ENCODE results near the gene CFAP161.
"Not testable (repeated sequence)": the region's sequence is repeated elsewhere in the genome, so short reads cannot be mapped to it uniquely, and the experiment has no call there.

Gene CFAP161

GRCh38 chr15:81157939-81158223 is 23.8 kb downstream of the CFAP161 start:
- H4K20me1 ChIP-seq (ENCODE audit: insufficient read depth, low read length, poor library complexity, severe bottlenecking), result no peaks in the 10 kb centered on the region
- H3F3A ChIP-seq (ENCODE audit: low read depth), result no peaks in the 10 kb centered on the region
- no peaks in the 10 kb centered on the region for H3K79me2 ChIP-seq (ENCODE audit: insufficient read depth, low read length)
- no peaks in the 10 kb centered on the region for H3K27me3 ChIP-seq (ENCODE audit: insufficient read depth, low read length, poor library complexity, severe bottlenecking)
- no peaks in the 10 kb centered on the region for H3K9me3 ChIP-seq (ENCODE audit: insufficient read depth, low read depth, low read length)
- H3K36me3 ChIP-seq (ENCODE audit: insufficient read depth, low read length), result no peaks in the 10 kb centered on the region
- no peak for TF ChIP-seq CTCF (conservative IDR thresholded peaks at IDR 0.05; ENCODE audit: low read length)
- TF ChIP-seq EZH2phosphoT487 (IDR thresholded peaks at IDR 0.05; ENCODE audit: borderline replicate concordance), result no peak
- no peak overlapping the region for H3K4me3 ChIP-seq (ENCODE audit: low read length, poor library complexity, severe bottlenecking)
- H2AFZ ChIP-seq (ENCODE audit: low read length), result no peak overlapping the region
- no peak overlapping the region for H3K9ac ChIP-seq (ENCODE audit: low read depth, low read length, poor library complexity, severe bottlenecking)
- peaks cover 11% of the 10 kb centered on the region for H3K4me1 ChIP-seq (ENCODE audit: insufficient read depth, low read length, poor library complexity, severe bottlenecking)
- no peak overlapping the region for H3K4me2 ChIP-seq (ENCODE audit: low read depth, low read length, poor library complexity, severe bottlenecking)
- H3K9me2 ChIP-seq (replicated peaks; ENCODE audit: low read depth, low read length), result no peaks in the 10 kb centered on the region

DNA sequence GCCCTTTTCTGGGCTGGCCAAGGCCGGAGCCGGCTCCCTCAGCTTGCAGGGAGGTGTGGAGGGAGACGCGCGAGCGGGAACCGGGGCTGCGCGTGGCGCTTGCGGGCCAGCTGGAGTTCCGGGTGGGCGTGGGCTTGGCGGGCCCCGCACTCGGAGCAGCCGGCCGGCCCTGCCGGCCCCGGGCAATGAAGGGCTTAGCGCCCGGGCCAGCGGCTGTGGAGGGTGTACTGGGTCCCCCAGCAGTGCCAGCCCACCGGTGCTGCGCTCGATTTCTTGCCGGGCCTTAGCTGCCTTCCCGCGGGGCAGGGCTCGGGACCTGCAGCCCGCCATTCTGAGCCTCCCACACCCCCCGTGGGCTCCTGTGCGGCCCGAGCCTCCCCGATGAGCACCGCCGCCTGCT is 24.5 kb downstream of the CFAP161 start:
- H2AFZ ChIP-seq (ENCODE audit: low read length); H3K27me3 ChIP-seq (ENCODE audit: insufficient read depth, low read length, poor library complexity, severe bottlenecking); H3K36me3 ChIP-seq (ENCODE audit: insufficient read depth, low read length): not testable (repeated sequence)

GRCh38 chr15:81160312-81161159 is 26.5 kb downstream of the CFAP161 start:
- Histone ChIP-seq H3K4me1 (ENCODE audit: insufficient read depth, low read length, poor library complexity, severe bottlenecking) (peaks cover 18% of the 10 kb centered on the region), H3K4me3 (ENCODE audit: low read length, poor library complexity, severe bottlenecking) (no peak overlapping the region), H3K9ac (ENCODE audit: low read depth, low read length, poor library complexity, severe bottlenecking) (no peak overlapping the region), H3K79me2 (ENCODE audit: insufficient read depth, low read length) (no peaks in the 10 kb centered on the region), H3K4me2 (ENCODE audit: low read depth, low read length, poor library complexity, severe bottlenecking) (no peak overlapping the region), H2AFZ (ENCODE audit: low read length) (no peak overlapping the region), H3K9me2 (replicated peaks; ENCODE audit: low read depth, low read length) (no peaks in the 10 kb centered on the region), H3F3A (ENCODE audit: low read depth) (no peaks in the 10 kb centered on the region), H3K27me3 (ENCODE audit: insufficient read depth, low read length, poor library complexity, severe bottlenecking) (no peaks in the 10 kb centered on the region), H4K20me1 (ENCODE audit: insufficient read depth, low read length, poor library complexity, severe bottlenecking) (no peaks in the 10 kb centered on the region), H3K36me3 (ENCODE audit: insufficient read depth, low read length) (no peaks in the 10 kb centered on the region), H3K9me3 (ENCODE audit: insufficient read depth, low read depth, low read length) (no peaks in the 10 kb centered on the region)
- no peak for TF ChIP-seq CTCF (conservative IDR thresholded peaks at IDR 0.05; ENCODE audit: low read length)
- no peak for TF ChIP-seq EZH2phosphoT487 (IDR thresholded peaks at IDR 0.05; ENCODE audit: borderline replicate concordance)

More for the DNA sequence above, 24.5 kb downstream of the CFAP161 start:
- H3K4me2 ChIP-seq (ENCODE audit: low read depth, low read length, poor library complexity, severe bottlenecking); H3K9me2 ChIP-seq (replicated peaks; ENCODE audit: low read depth, low read length); H3F3A ChIP-seq (ENCODE audit: low read depth); H3K9me3 ChIP-seq (ENCODE audit: insufficient read depth, low read depth, low read length); H3K9ac ChIP-seq (ENCODE audit: low read depth, low read length, poor library complexity, severe bottlenecking); H3K4me3 ChIP-seq (ENCODE audit: low read length, poor library complexity, severe bottlenecking); H4K20me1 ChIP-seq (ENCODE audit: insufficient read depth, low read length, poor library complexity, severe bottlenecking); H3K79me2 ChIP-seq (ENCODE audit: insufficient read depth, low read length): not testable (repeated sequence)
- peaks cover 11% of the 10 kb centered on the region for H3K4me1 ChIP-seq (ENCODE audit: insufficient read depth, low read length, poor library complexity, severe bottlenecking)

GRCh38 chr15:81161160-81161673 is 27.1 kb downstream of the CFAP161 start:
- Histone ChIP-seq H3F3A (ENCODE audit: low read depth) (no peaks in the 10 kb centered on the region), H3K36me3 (ENCODE audit: insufficient read depth, low read length) (no peaks in the 10 kb centered on the region), H3K4me3 (ENCODE audit: low read length, poor library complexity, severe bottlenecking) (no peak overlapping the region), H3K4me1 (ENCODE audit: insufficient read depth, low read length, poor library complexity, severe bottlenecking) (peaks cover 16% of the 10 kb centered on the region), H3K79me2 (ENCODE audit: insufficient read depth, low read length) (no peaks in the 10 kb centered on the region), H4K20me1 (ENCODE audit: insufficient read depth, low read length, poor library complexity, severe bottlenecking) (no peaks in the 10 kb centered on the region), H3K4me2 (ENCODE audit: low read depth, low read length, poor library complexity, severe bottlenecking) (peak overlapping the region; percentile 35), H3K9me2 (replicated peaks; ENCODE audit: low read depth, low read length) (no peaks in the 10 kb centered on the region), H3K9me3 (ENCODE audit: insufficient read depth, low read depth, low read length) (no peaks in the 10 kb centered on the region), H2AFZ (ENCODE audit: low read length) (no peak overlapping the region), H3K9ac (ENCODE audit: low read depth, low read length, poor library complexity, severe bottlenecking) (no peak overlapping the region), H3K27me3 (ENCODE audit: insufficient read depth, low read length, poor library complexity, severe bottlenecking) (no peaks in the 10 kb centered on the region)
- no peak for TF ChIP-seq EZH2phosphoT487 (IDR thresholded peaks at IDR 0.05; ENCODE audit: borderline replicate concordance)
- no peak for TF ChIP-seq CTCF (conservative IDR thresholded peaks at IDR 0.05; ENCODE audit: low read length)

Data from Loucy (cell line).